ENCODE data around the gene ZNF473.

DNA sequence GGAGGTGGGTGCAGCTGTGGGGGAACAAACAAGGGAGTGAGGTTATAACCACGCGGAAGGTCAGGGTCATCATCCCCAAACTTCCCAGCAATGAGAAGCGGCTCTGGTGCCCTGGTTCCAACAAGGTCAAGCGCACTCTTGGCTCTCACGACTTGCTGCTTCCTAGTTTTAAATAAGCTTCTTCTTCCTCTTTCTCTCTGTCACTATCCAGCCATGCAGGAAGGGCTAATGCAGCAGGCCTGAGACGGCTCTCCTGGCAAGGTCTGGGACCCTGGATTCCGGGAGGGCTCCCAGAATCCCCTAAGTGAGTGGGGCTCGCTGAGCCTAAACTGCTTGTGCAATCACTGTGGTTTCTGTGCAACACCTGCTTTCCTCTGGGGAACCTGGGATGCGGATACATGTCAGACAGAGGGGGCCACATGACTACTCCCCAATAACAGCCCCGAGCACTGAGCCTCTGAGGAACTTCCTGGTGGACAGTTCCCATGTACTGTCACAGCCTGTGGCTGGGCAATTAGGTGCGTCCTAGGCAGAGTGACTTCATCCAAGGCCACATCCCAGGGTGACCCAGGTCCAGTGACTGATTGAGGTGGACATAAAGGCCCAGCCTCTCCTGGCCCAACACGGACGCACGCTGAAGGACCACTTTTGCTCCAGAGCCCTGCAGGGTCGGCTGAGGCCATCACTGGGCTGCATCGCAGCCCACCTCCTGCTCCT lies 24.8 kb upstream of the ZNF473 start:
- TF ChIP-seq, protein P1, sequence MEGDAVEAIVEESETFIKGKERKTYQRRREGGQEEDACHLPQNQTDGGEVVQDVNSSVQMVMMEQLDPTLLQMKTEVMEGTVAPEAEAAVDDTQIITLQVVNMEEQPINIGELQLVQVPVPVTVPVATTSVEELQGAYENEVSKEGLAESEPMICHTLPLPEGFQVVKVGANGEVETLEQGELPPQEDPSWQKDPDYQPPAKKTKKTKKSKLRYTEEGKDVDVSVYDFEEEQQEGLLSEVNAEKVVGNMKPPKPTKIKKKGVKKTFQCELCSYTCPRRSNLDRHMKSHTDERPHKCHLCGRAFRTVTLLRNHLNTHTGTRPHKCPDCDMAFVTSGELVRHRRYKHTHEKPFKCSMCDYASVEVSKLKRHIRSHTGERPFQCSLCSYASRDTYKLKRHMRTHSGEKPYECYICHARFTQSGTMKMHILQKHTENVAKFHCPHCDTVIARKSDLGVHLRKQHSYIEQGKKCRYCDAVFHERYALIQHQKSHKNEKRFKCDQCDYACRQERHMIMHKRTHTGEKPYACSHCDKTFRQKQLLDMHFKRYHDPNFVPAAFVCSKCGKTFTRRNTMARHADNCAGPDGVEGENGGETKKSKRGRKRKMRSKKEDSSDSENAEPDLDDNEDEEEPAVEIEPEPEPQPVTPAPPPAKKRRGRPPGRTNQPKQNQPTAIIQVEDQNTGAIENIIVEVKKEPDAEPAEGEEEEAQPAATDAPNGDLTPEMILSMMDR (IDR thresholded peaks at IDR 0.05), result no peak
- TF ChIP-seq POLR2A (IDR thresholded peaks at IDR 0.05), result no peak

Data from prostate gland (tissue), 2 donors.